Measurements from ENCODE around the gene DEGS2. TPM values are rescaled to one million over a fixed set of nuclear protein-coding genes. Genes with fewer than 3 reads are reported as not detected.
A peak's percentile ranks its signal among the peaks of the same experiment; 100 is the strongest.

DEGS2 gene
- total RNA-seq, 1 experiment from 2014 or later, result 5.1 TPM

DNA sequence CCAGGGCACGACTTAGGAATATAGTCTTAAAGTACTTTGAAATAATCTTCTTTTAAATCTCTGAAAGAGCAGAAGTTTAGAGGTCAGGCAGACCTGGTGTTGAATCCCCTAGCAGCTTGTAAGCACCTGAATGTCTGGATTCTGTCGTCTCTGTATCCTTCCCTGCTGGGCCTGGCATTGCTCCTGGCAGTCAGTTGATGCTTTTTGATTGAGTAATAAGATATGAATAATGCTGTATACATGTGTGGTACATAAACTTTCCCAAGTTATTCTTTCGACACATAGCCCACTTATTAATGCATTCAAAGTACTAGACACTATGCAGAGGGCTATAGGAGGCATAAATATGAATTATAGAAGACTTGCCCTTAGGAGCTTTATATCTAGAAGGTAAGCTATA is 62.8 kb downstream of the DEGS2 start:
- Histone ChIP-seq H3K36me3 (ENCODE audit: control insufficient read depth, insufficient read depth, low read length) (no peaks in the 10 kb centered on the region), H3K27me3 (replicated peaks; ENCODE audit: control insufficient read depth, insufficient read depth, low read length) (no peaks in the 10 kb centered on the region), H3K9me3 (no peaks in the 10 kb centered on the region), H3K4me1 (no peaks in the 10 kb centered on the region), H3K4me3 (ENCODE audit: low read depth, low read length) (no peak overlapping the region)
- POLR2A ChIA-PET, result no interaction called here
- DNase-seq, result no peak
- Mint-ChIP-seq H3K9me3 (ENCODE audit: unreplicated experiment) (no peaks in the 10 kb centered on the region), H3K27me3 (ENCODE audit: insufficient read depth, unreplicated experiment) (peaks cover 3% of the 10 kb centered on the region), H3K27ac (ENCODE audit: unreplicated experiment) (no peak overlapping the region), H3K4me1 (ENCODE audit: low read depth, unreplicated experiment) (no peaks in the 10 kb centered on the region), H3K4me3 (ENCODE audit: unreplicated experiment) (no peak overlapping the region), H3K36me3 (ENCODE audit: insufficient read depth, unreplicated experiment) (no peaks in the 10 kb centered on the region)
- intact Hi-C loops (cut with micrococcal nuclease; ENCODE audit: unreplicated experiment), result no loop called here
- BruUV-seq (replicated peaks), result no TSS peak
- TF ChIP-seq, protein P1, sequence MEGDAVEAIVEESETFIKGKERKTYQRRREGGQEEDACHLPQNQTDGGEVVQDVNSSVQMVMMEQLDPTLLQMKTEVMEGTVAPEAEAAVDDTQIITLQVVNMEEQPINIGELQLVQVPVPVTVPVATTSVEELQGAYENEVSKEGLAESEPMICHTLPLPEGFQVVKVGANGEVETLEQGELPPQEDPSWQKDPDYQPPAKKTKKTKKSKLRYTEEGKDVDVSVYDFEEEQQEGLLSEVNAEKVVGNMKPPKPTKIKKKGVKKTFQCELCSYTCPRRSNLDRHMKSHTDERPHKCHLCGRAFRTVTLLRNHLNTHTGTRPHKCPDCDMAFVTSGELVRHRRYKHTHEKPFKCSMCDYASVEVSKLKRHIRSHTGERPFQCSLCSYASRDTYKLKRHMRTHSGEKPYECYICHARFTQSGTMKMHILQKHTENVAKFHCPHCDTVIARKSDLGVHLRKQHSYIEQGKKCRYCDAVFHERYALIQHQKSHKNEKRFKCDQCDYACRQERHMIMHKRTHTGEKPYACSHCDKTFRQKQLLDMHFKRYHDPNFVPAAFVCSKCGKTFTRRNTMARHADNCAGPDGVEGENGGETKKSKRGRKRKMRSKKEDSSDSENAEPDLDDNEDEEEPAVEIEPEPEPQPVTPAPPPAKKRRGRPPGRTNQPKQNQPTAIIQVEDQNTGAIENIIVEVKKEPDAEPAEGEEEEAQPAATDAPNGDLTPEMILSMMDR (IDR thresholded peaks at IDR 0.05; ENCODE audit: insufficient read depth in 1 of 2, low read depth in 1 of 2, low read length in 1 of 2, severe bottlenecking in 1 of 2, unreplicated experiment in 1 of 2), result no peak
- CTCF ChIA-PET, result interaction anchor here (0.5 to 0.6 kb wide), 2 partner anchors 59 to 1763 kb away, joined by 3 read pairs; no protein-coding TSS in a partner anchor

Small RNAs within 50 kb of the gene (microRNA-seq; reads per million reads assigned to microRNA genes)
- 12.1 reads per million, percentile 52 among the genes with 10 or more reads in this experiment for gene MIR151B
- gene MIR342, result 422 reads per million, percentile 80 among the genes with 10 or more reads in this experiment

Other genes with a start within 250 kb of the DEGS2 start
- 14.2 and 16.4 TPM in 2 replicates for gene EVL, start 94.2 kb downstream of the DEGS2 start, total RNA-seq (2022)
- gene YY1, start 79.5 kb upstream of the DEGS2 start, total RNA-seq (2022), result 91.0 and 94.1 TPM in 2 replicates
- gene SLC25A29, start 146.8 kb upstream of the DEGS2 start, total RNA-seq (2022), result 28.5 and 29.9 TPM in 2 replicates
- not detected in 2 replicates for gene SLC25A47, start 163.7 kb upstream of the DEGS2 start, total RNA-seq (2022)
- gene WDR25, start 216.8 kb upstream of the DEGS2 start, total RNA-seq (2022), result 4.7 and 4.8 TPM in 2 replicates